Hepatocyte (in vitro differentiated cells): ENCODE data around the gene ERC2. TPM values are rescaled to one million over a fixed set of nuclear protein-coding genes. Genes with fewer than 3 reads are reported as not detected.

Experiments used
- DNase-seq: peaks from one replicate; pipeline ENCODE4 v3.0.0-alpha.2; 2016; ENCODE audit warnings: low spot score
- H2AFZ ChIP-seq: fragments of 200-600 bp; sonication (generic); 2 replicates; pipeline ENCODE4 v1.6.0; 2016; ENCODE audit warnings: antibody characterized with exemption, mild to moderate bottlenecking
- H3K27ac ChIP-seq: fragments of 200-600 bp; sonication (generic); 2 replicates; pipeline ENCODE4 v1.5.1; 2016; ENCODE audit warnings: mild to moderate bottlenecking
- H3K27me3 ChIP-seq: fragments of 200-600 bp; sonication (generic); 2 replicates; pipeline ENCODE4 v1.6.1; 2016
- H3K36me3 ChIP-seq: fragments of 200-600 bp; sonication (generic); replicated peaks from 2 replicates; pipeline ENCODE4 v1.5.1; 2016; ENCODE audit warnings: low read depth; ENCODE audit not compliant: insufficient read depth
- H3K4me1 ChIP-seq: fragments of 200-600 bp; sonication (generic); 2 replicates; pipeline ENCODE4 v1.5.1; 2016; ENCODE audit warnings: mild to moderate bottlenecking, moderate library complexity; ENCODE audit not compliant: insufficient read depth
- H3K4me2 ChIP-seq: fragments of 200-600 bp; sonication (generic); 2 replicates; pipeline ENCODE4 v1.6.0; 2016
- H3K4me3 ChIP-seq: fragments of 200-600 bp; sonication (generic); 2 replicates; pipeline ENCODE4 v1.5.1; 2016; ENCODE audit warnings: mild to moderate bottlenecking
- H3K79me2 ChIP-seq: fragments of 200-600 bp; sonication (generic); 2 replicates; pipeline ENCODE4 v1.6.0; 2017; ENCODE audit warnings: mild to moderate bottlenecking
- H3K9me2 ChIP-seq: fragments of 200-600 bp; sonication (generic); replicated peaks from 2 replicates; pipeline ENCODE4 v1.6.0; 2017; ENCODE audit warnings: mild to moderate bottlenecking; ENCODE audit not compliant: insufficient read depth
- H3K9me3 ChIP-seq: fragments of 200-600 bp; sonication (generic); 2 replicates; pipeline ENCODE4 v1.5.1; 2016; ENCODE audit warnings: low read depth, mild to moderate bottlenecking
- H4K20me1 ChIP-seq: fragments of 200-600 bp; sonication (generic); 2 replicates; pipeline ENCODE4 v1.6.0; 2016; ENCODE audit warnings: mild to moderate bottlenecking; ENCODE audit not compliant: insufficient read depth, poor library complexity, severe bottlenecking
- CTCF ChIP-seq: fragments of 200-600 bp; sonication (generic); IDR thresholded peaks from 2 replicates; pipeline ENCODE4 v1.5.1; 2016; ENCODE audit warnings: antibody characterized with exemption, mild to moderate bottlenecking; ENCODE audit not compliant: poor library complexity
- EZH2 ChIP-seq: fragments of 200-600 bp; sonication (generic); IDR thresholded peaks from 2 replicates; pipeline ENCODE4 v1.6.1; 2016; ENCODE audit warnings: antibody characterized with exemption, mild to moderate bottlenecking, borderline replicate concordance
- EZH2phosphoT487 ChIP-seq: fragments of 200-600 bp; sonication (generic); IDR thresholded peaks from one replicate; pipeline ENCODE4 v1.6.1; 2018; ENCODE audit warnings: antibody characterized with exemption, mild to moderate bottlenecking, low read depth, moderate library complexity; ENCODE audit not compliant: unreplicated experiment, severe bottlenecking
- WGBS: methylation state at CpG from one replicate; pipeline ENCODE4 v1.1.6; 2016; ENCODE audit warnings: low lambda C conversion rate; ENCODE audit errors: missing lambda C conversion rate; 5-methylcytosine and 5-hydroxymethylcytosine counted together
- polyA plus RNA-seq: library from polyadenylated mRNA; unstranded; fragments of >200 nt; fragmentation: Nextera tagmentation; extraction: Ambion mirVana; gene quantifications from 2 replicates; pipeline ENCODE4 v1.2.1, GENCODE V29; 2016
- total RNA-seq: library from RNA; depleted of rRNA; stranded (reverse); fragments of >200 nt; gene quantifications from 2 replicates; pipeline ENCODE4 v1.2.3, GENCODE V29; 2014

ERC2 gene
- total and polyA plus RNA-seq, 2 experiments from 2014 or later = 1.2 to 5.3 TPM

DNA sequence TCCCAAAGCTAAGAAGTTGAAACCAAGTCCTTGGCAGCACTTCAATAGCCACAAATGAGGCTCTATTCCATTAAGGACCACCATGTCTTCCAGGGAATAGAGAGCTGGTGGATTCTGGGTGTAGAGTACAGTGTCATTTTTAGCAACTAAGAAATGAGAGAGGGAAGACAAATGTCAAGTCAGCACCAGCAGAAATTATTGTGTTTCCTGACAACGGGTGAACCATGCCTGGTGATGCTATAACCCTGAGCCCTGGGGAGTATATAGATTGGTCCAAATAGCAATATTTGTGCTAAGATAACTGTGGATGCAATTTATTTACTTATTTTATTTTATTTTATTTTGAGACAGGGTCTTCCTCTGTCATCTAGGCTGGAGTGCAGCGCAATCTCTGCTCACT lies 675.5 kb downstream of the ERC2 start:
- no peak overlapping the region for H2AFZ ChIP-seq
- TF ChIP-seq EZH2phosphoT487 (no peak), EZH2 (no peak), CTCF (no peak)
- H3K4me2 ChIP-seq = no peak overlapping the region
- no peaks in the 10 kb centered on the region for H3K79me2 ChIP-seq
- H3K27me3 ChIP-seq = no peaks in the 10 kb centered on the region
- no peak overlapping the region for H3K4me3 ChIP-seq
- peaks cover 28% of the 10 kb centered on the region for H3K4me1 ChIP-seq
- no peaks in the 10 kb centered on the region for H3K9me3 ChIP-seq
- no peak overlapping the region for H3K27ac ChIP-seq
- no peaks in the 10 kb centered on the region for H4K20me1 ChIP-seq
- H3K9me2 ChIP-seq = no peaks in the 10 kb centered on the region
- no peaks in the 10 kb centered on the region for H3K36me3 ChIP-seq
- WGBS = 83% methylated on average over 2 of the region's 2 CpGs
- no peak for DNase-seq

DNA sequence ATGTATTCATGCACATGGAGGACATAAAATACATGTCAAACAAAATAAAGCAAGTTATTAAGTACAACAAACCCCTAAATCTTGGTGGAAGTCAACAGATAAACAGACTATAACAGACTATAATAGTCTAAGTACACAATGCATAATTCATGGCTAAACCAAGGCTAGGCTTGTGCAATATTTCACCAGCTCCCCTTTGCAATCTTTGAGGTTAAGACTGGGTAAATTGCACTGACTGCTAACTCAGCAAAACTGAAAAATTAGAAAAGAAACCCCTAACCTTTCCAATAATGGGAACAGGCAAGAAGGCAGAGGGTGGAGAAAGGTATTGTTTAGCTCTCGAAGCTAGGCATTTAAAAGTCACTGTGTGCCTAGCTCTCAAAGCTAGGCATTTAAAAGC lies 676.3 kb downstream of the ERC2 start:
- WGBS = 45% methylated on average over 1 of the region's 1 CpG
- no peak for TF ChIP-seq EZH2
- TF ChIP-seq EZH2phosphoT487 = no peak
- no peak for TF ChIP-seq CTCF
- peaks cover 28% of the 10 kb centered on the region for H3K4me1 ChIP-seq
- H3K27ac ChIP-seq = no peak overlapping the region
- H3K79me2 ChIP-seq = no peaks in the 10 kb centered on the region
- no peak overlapping the region for H2AFZ ChIP-seq
- no peaks in the 10 kb centered on the region for H3K9me2 ChIP-seq
- H3K4me2 ChIP-seq = no peak overlapping the region
- H3K27me3 ChIP-seq = no peaks in the 10 kb centered on the region
- DNase-seq = no peak
- H3K4me3 ChIP-seq = no peak overlapping the region
- H3K36me3 ChIP-seq = no peaks in the 10 kb centered on the region
- H3K9me3 ChIP-seq = no peaks in the 10 kb centered on the region
- H4K20me1 ChIP-seq = no peaks in the 10 kb centered on the region

GRCh38 chr3:55790596-55791350 lies 677.5 kb downstream of the ERC2 start:
- Histone ChIP-seq H3K4me1 (peaks cover 25% of the 10 kb centered on the region), H3K4me2 (no peak overlapping the region), H3K36me3 (no peaks in the 10 kb centered on the region), H2AFZ (no peak overlapping the region), H3K27me3 (no peaks in the 10 kb centered on the region), H3K27ac (no peak overlapping the region), H4K20me1 (no peaks in the 10 kb centered on the region), H3K9me3 (no peaks in the 10 kb centered on the region), H3K9me2 (no peaks in the 10 kb centered on the region), H3K4me3 (no peak overlapping the region), H3K79me2 (no peaks in the 10 kb centered on the region)
- DNase-seq = no peak
- 63% methylated on average over 3 of the region's 3 CpGs for WGBS
- TF ChIP-seq EZH2phosphoT487 = no peak
- TF ChIP-seq CTCF = no peak
- no peak for TF ChIP-seq EZH2
